ENCODE results near the gene LPCAT4. TPM values are rescaled to one million over a fixed set of nuclear protein-coding genes. Genes with fewer than 3 reads are reported as not detected.

The LPCAT4 gene
- total and polyA plus RNA-seq, 2 donors (not counting 3 experiments of a cell fraction or from before 2014, with no cell fraction given), result 49.3 to 51.3 TPM

GRCh38 chr15:34334672-34335071 lies 32.3 kb downstream of the LPCAT4 start:
- intact Hi-C loops (cut with micrococcal nuclease) (loop anchor here (2.0 kb wide), 1 partner anchor 94 kb away; no protein-coding TSS in a partner anchor), dilution Hi-C loops (cut with MboI; ENCODE audit: extremely low pct_ligation_motif_present, low sequenced_read_pairs) (no loop called here)

More at GRCh38 chr15:34334672-34335071, 32.3 kb downstream of the LPCAT4 start:
- CTCF ChIA-PET, result interaction anchor here (1.7 kb wide), 1 partner anchor 94 kb away, joined by 5 read pairs; no protein-coding TSS in a partner anchor
- Histone ChIP-seq H3K36me3 (ENCODE audit: control insufficient read depth in 2 of 2, extremely low read depth in 1 of 2, insufficient read depth in 2 of 2, low read length in 2 of 2) (no peaks in the 10 kb centered on the region), H3K27me3 (ENCODE audit: control insufficient read depth in 2 of 2, insufficient read depth in 2 of 2, low read length in 2 of 2) (no peaks in the 10 kb centered on the region), H4K20me1 (replicated peaks; ENCODE audit: control insufficient read depth, extremely low read depth, insufficient read depth, low read length) (no peaks in the 10 kb centered on the region), H3K4me3 (replicated peaks in 1 of 3; ENCODE audit: insufficient read depth in 1 of 3, low read depth in 1 of 3, low read length in 3 of 3) (peak overlapping the region in 2 of 3 experiments; percentile 11 to 74), H3K79me2 (ENCODE audit: control insufficient read depth, insufficient read depth, low read length) (peaks cover 1% of the 10 kb centered on the region), H3K27ac (ENCODE audit: insufficient read depth, low read depth, low read length) (peak overlapping the region; percentile 82), H3K9me3 (replicated peaks; ENCODE audit: control insufficient read depth, insufficient read depth, low read length) (no peaks in the 10 kb centered on the region), H2AFZ (ENCODE audit: low read depth, low read length) (peak overlapping the region; percentile 9), H3K9ac (replicated peaks; ENCODE audit: extremely low read depth, insufficient read depth, low read length) (peak overlapping the region; percentile 67), H3K9me1 (replicated peaks; ENCODE audit: control insufficient read depth, extremely low read depth, insufficient read depth, low read length) (no peaks in the 10 kb centered on the region), H3K4me2 (ENCODE audit: insufficient read depth, low read length) (peak overlapping the region; percentile 99), H3K4me1 (ENCODE audit: control insufficient read depth, extremely low read depth, insufficient read depth, low read length) (peaks cover 37% of the 10 kb centered on the region)
- DNase-seq (ENCODE audit: low read depth, low spot score), result peak; percentile 37
- POLR2A ChIA-PET, result no interaction called here
- no peak for TF ChIP-seq MYC (IDR thresholded peaks at IDR 0.05; ENCODE audit: low read depth, low read length)
- TF ChIP-seq CTCF (IDR thresholded peaks at IDR 0.05; ENCODE audit: extremely low read depth in 1 of 2, insufficient read depth in 1 of 2, low read depth in 1 of 2, low read length in 2 of 2), result no peak
- TF ChIP-seq POLR2A (IDR thresholded peaks at IDR 0.05; ENCODE audit: low read depth, low read length), result no peak
- no peak for TF ChIP-seq POLR2AphosphoS5 (IDR thresholded peaks at IDR 0.05; ENCODE audit: insufficient read depth, low read depth, low read length)
- no peak for TF ChIP-seq JUN (IDR thresholded peaks at IDR 0.05; ENCODE audit: borderline replicate concordance, insufficient read depth, insufficient read length, low read depth)
- TF ChIP-seq MAX (IDR thresholded peaks at IDR 0.05; ENCODE audit: insufficient read depth, insufficient read length), result no peak
- TF ChIP-seq EZH2 (IDR thresholded peaks at IDR 0.05; ENCODE audit: borderline replicate concordance, low read depth, low read length, severe bottlenecking), result no peak
- TF ChIP-seq FOS (IDR thresholded peaks at IDR 0.05; ENCODE audit: borderline replicate concordance, insufficient read depth, low read length), result no peak
- no peak for TF ChIP-seq GATA2 (IDR thresholded peaks at IDR 0.05; ENCODE audit: insufficient read depth, insufficient read length, low read depth, low read length)
- no peak for FAIRE-seq
- BruUV-seq (replicated peaks), result no TSS peak

Measured in endothelial cell of umbilical vein (primary cell).